K562 (cell line): ENCODE measurements around the gene FBXO46. TPM values are rescaled to one million over a fixed set of nuclear protein-coding genes. Genes with fewer than 3 reads are reported as not detected.
"Not testable (repeated sequence)": the region's sequence is repeated elsewhere in the genome, so short reads cannot be mapped to it uniquely, and the experiment has no call there.

Experiments
- ATAC-seq: fragments of 200-7000 bp; cut with Tn5 transposase; 3 replicates; pipeline ENCODE4 v1.9.1; 2020; ENCODE audit warnings: moderate library complexity
- BruUV-seq: library from RNA; stranded (reverse); fragments of 400-500 nt; replicated peaks from 2 replicates; lab custom pipeline; 2021; lab: Mats Ljungman, UMichigan
- CTCF ChIA-PET: fragments of 300-600 bp; formaldehyde crosslinking; extraction: SDS; loops from one replicate; lab custom pipeline; 2021; ENCODE audit warnings: low intra/inter-chr PET ratio; lab: Yijun Ruan, JAX
- POLR2A ChIA-PET: fragments of 300-600, 350-650 bp; sonication (Branson Sonifier 250); formaldehyde crosslinking; extraction: SDS; loops from one replicate; lab custom pipeline; 2021; ENCODE audit warnings: antibody characterized with exemption, inconsistent platforms; lab: Yijun Ruan, JAX
- DNase-seq, 4 experiments: peaks; one replicate each; pipeline versions ENCODE4 v3.0.0 to v3.0.0-alpha.2; 2011 to 2018; ENCODE audit warnings: low spot score in 3 of 4, mixed read lengths in 3 of 4; ENCODE audit errors: extremely low read depth in 1 of 4
- FAIRE-seq: peaks from 2 replicates; lab custom pipeline; 2011; peaks lifted over from hg19 to GRCh38; lab: Jason Lieb, UNC
- H2AFZ ChIP-seq: 2 replicates; pipeline ENCODE4 v1.6.0; 2011; ENCODE audit warnings: low read depth, low read length, control low read depth, inconsistent platforms
- H3K27ac ChIP-seq: fragments of 200-600 bp; 3 replicates; pipeline ENCODE4 v1.8.0; 2011; ENCODE audit warnings: low read depth, mild to moderate bottlenecking, control low read depth, inconsistent platforms, low read length, moderate library complexity, mixed read lengths; ENCODE audit errors: extremely low read depth
- H3K27me3 ChIP-seq, 2 experiments: fragments of 300-600 bp in 1 of 2; 2 replicates in 1 of 2; 3 replicates in 1 of 2; pipeline versions ENCODE4 v1.6.0 to v1.8.0; 2011; ENCODE audit warnings: inconsistent platforms in 2 of 2, low read length in 2 of 2, mild to moderate bottlenecking in 1 of 2, mixed read lengths in 1 of 2, moderate library complexity in 1 of 2; ENCODE audit not compliant: control insufficient read depth in 2 of 2, insufficient read depth in 2 of 2
- H3K36me3 ChIP-seq: fragments of 300-600 bp; 3 replicates; pipeline ENCODE4 v1.8.0; 2011; ENCODE audit warnings: mild to moderate bottlenecking, low read length, inconsistent platforms; ENCODE audit not compliant: control insufficient read depth, insufficient read depth
- H3K4me1 ChIP-seq, 2 experiments: fragments of 200-600 bp in 1 of 2; replicated peaks in 1 of 2; 2 replicates in 1 of 2; 3 replicates in 1 of 2; pipeline versions ENCODE4 v1.5.1 to v1.8.0; 2011; ENCODE audit warnings: inconsistent platforms in 2 of 2, low read length in 2 of 2, mild to moderate bottlenecking in 1 of 2, mixed read lengths in 1 of 2, moderate library complexity in 1 of 2; ENCODE audit not compliant: control insufficient read depth in 2 of 2, insufficient read depth in 2 of 2
- H3K4me2 ChIP-seq: 2 replicates; pipeline ENCODE4 v1.6.1; 2011; ENCODE audit warnings: low read length, control low read depth, inconsistent platforms, mixed read lengths; ENCODE audit not compliant: insufficient read depth
- H3K4me3 ChIP-seq: fragments of 200-600 bp; sonication (generic), shearing (Covaris generic); 2 replicates; pipeline ENCODE4 v1.5.1; 2016; ENCODE audit warnings: control low read depth, inconsistent platforms
- H3K79me2 ChIP-seq: fragments of 200-600 bp; 3 replicates; pipeline ENCODE4 v1.8.0; 2011; ENCODE audit warnings: low read length, inconsistent platforms; ENCODE audit not compliant: control insufficient read depth, insufficient read depth
- H3K9ac ChIP-seq, 2 experiments: 2 replicates each; pipeline versions ENCODE4 v1.6.0 to v1.6.1; 2011; ENCODE audit warnings: low read depth in 2 of 2, low read length in 2 of 2, control low read depth in 1 of 2, inconsistent platforms in 1 of 2, mild to moderate bottlenecking in 1 of 2, mixed read lengths in 1 of 2; ENCODE audit not compliant: insufficient read depth in 1 of 2
- H3K9me1 ChIP-seq: one replicate; pipeline ENCODE4 v1.6.0; 2011; ENCODE audit warnings: inconsistent platforms, mild to moderate bottlenecking, low read length, moderate library complexity; ENCODE audit not compliant: control insufficient read depth, insufficient read depth
- H3K9me3 ChIP-seq: replicated peaks from 2 replicates; pipeline ENCODE4 v1.5.1; 2011; ENCODE audit warnings: low read depth, low read length, inconsistent platforms; ENCODE audit not compliant: control insufficient read depth, insufficient read depth
- H4K20me1 ChIP-seq: replicated peaks from 2 replicates; pipeline ENCODE4 v1.6.1; 2011; ENCODE audit warnings: low read length, inconsistent platforms, mixed read lengths; ENCODE audit not compliant: control insufficient read depth, insufficient read depth
- NFIC ChIP-seq: fragments of 450-650 bp; IDR thresholded peaks from 2 replicates; pipeline ENCODE4 v1.6.1; 2017; ENCODE audit warnings: mild to moderate bottlenecking, inconsistent platforms
- ZNF668 ChIP-seq: fragments of 250-450 bp; sonication (Bioruptor Pico); IDR thresholded peaks from 2 replicates; pipeline ENCODE4 v1.8.0; 2022; ENCODE audit warnings: mild to moderate bottlenecking, inconsistent platforms
- WGBS: fragments of 100-300 bp; shearing (Covaris generic); methylation state at CpG from one replicate; pipeline ENCODE4 v1.1.6; 2016; ENCODE audit warnings: low coverage, mixed read lengths; ENCODE audit not compliant: insufficient coverage; ENCODE audit errors: missing lambda C conversion rate; 5-methylcytosine and 5-hydroxymethylcytosine counted together
- in situ Hi-C: fragments of 300-500 bp; cut with MboI; formaldehyde crosslinking; loops from 4 replicates; pipeline ENCODE4 v1.15.0; 2018; ENCODE audit warnings: inconsistent platforms, mixed read lengths
- intact Hi-C: fragments of 100-400 bp; cut with micrococcal nuclease; formaldehyde crosslinking; loops from 2 replicates; pipeline ENCODE4 v1.14.2; 2022
- polyA plus RNA-seq, 8 experiments: library from polyadenylated mRNA; depleted of rRNA in 4 of 8; stranded (reverse) in 5 of 8; unstranded in 3 of 8; fragments of >200 nt; fragmentation: Nextera tagmentation in 2 of 8; fragmentation: Illumina TruSeq in 1 of 8; extraction: Ambion mirVana in 2 of 8; extraction: Trizol in 1 of 8; gene quantifications; 2 replicates each; pipeline versions ENCODE4 v1.2.1 to v1.2.3, GENCODE V29; 2011 to 2014; ENCODE audit warnings: inconsistent platforms in 1 of 8, missing spikeins in 1 of 8
- total RNA-seq, 7 experiments: library from RNA; depleted of rRNA in 6 of 7; stranded (reverse); fragments of >200 nt in 6 of 7; fragmentation: Illumina TruSeq in 2 of 7; extraction: Trizol in 2 of 7; gene quantifications; 2 replicates each; pipeline versions ENCODE4 v1.2.1 to v1.2.3, GENCODE V29; 2011 to 2021; ENCODE audit warnings: low replicate concordance in 1 of 7

FBXO46 gene
- total and polyA plus RNA-seq, 9 of the 15 experiments (the other 6 are each of a cell fraction or from before 2014, with no cell fraction given), result 1.5 to 36.1 (median 7.3) TPM

GRCh38 chr19:45752639-45753038 lies 21.9 kb upstream of the FBXO46 start:
- Histone ChIP-seq H3K27me3 (no peaks in the 10 kb centered on the region), H3K27ac (no peak overlapping the region), H4K20me1 (no peaks in the 10 kb centered on the region), H3K4me1 (no peaks in the 10 kb centered on the region; a peak in 1 of 5 replicates), H3K36me3 (no peaks in the 10 kb centered on the region), H3K79me2 (no peaks in the 10 kb centered on the region), H3K9me3 (no peaks in the 10 kb centered on the region), H3K4me2 (no peak overlapping the region), H3K9me1 (no peaks in the 10 kb centered on the region), H3K4me3 (no peak overlapping the region)
- CTCF ChIA-PET, result no interaction called here
- DNase-seq (no peak), ATAC-seq (no peak), FAIRE-seq (peak; percentile 55)
- POLR2A ChIA-PET, result interaction anchor here (1.1 to 1.4 kb wide), 4 partner anchors 11 to 46 kb away, joined by 3 to 4 read pairs (median 3); no protein-coding TSS in a partner anchor
- in situ Hi-C loops, result no loop called here
- intact Hi-C loops, result no loop called here
- TF ChIP-seq ZNF668 (CRISPR knock-in tag) (no peak), NFIC (peak; percentile 26; the same call in 1 of the 2 replicates)
- TF ChIP-seq, all 486 proteins: peak for 1
- 72% methylated on average over 12 of the region's 12 CpGs for WGBS
- Histone ChIP-seq H3K9ac (no peak overlapping the region), H2AFZ (no peak overlapping the region)
- no TSS peak for BruUV-seq

- POLR2A ChIA-PET, result interaction anchor here (1.4 kb wide), 1 partner anchor 12 kb away, joined by 4 read pairs; no protein-coding TSS in a partner anchor
- DNase-seq, H2AFZ ChIP-seq, BruUV-seq, CTCF ChIA-PET, H3K9me1 ChIP-seq, intact Hi-C loops, H3K4me2 ChIP-seq, H3K4me1 ChIP-seq, H3K27me3 ChIP-seq, H3K79me2 ChIP-seq, H4K20me1 ChIP-seq, in situ Hi-C loops, H3K9ac ChIP-seq, H3K4me3 ChIP-seq, FAIRE-seq, H3K27ac ChIP-seq, H3K36me3 ChIP-seq, ATAC-seq, H3K9me3 ChIP-seq: not testable (repeated sequence)
- 63% methylated on average over 8 of the region's 10 CpGs for WGBS
Observed at GRCh38 chr19:45751483-45751882, 20.8 kb upstream of the FBXO46 start.
